Thoracic aorta endothelial cell (primary cell): ENCODE results near the gene PCDH1. TPM values are rescaled to one million over a fixed set of nuclear protein-coding genes. Genes with fewer than 3 reads are reported as not detected.

ENCODE experiments used
- total RNA-seq: library from RNA; depleted of rRNA; stranded (reverse); fragments of >200 nt; gene quantifications from 2 replicates; pipeline ENCODE4 v1.2.3, GENCODE V29; 2012

Gene PCDH1
- total RNA-seq = 163 and 194 TPM in 2 replicates

GRCh38 chr5:141878186-141878710, at the start of gene PCDH1:
Gene PCDH1, minus strand, starts transcription at chr5:141878410. Its CDS starts 148 bp downstream, at chr5:141878262.

DNA sequence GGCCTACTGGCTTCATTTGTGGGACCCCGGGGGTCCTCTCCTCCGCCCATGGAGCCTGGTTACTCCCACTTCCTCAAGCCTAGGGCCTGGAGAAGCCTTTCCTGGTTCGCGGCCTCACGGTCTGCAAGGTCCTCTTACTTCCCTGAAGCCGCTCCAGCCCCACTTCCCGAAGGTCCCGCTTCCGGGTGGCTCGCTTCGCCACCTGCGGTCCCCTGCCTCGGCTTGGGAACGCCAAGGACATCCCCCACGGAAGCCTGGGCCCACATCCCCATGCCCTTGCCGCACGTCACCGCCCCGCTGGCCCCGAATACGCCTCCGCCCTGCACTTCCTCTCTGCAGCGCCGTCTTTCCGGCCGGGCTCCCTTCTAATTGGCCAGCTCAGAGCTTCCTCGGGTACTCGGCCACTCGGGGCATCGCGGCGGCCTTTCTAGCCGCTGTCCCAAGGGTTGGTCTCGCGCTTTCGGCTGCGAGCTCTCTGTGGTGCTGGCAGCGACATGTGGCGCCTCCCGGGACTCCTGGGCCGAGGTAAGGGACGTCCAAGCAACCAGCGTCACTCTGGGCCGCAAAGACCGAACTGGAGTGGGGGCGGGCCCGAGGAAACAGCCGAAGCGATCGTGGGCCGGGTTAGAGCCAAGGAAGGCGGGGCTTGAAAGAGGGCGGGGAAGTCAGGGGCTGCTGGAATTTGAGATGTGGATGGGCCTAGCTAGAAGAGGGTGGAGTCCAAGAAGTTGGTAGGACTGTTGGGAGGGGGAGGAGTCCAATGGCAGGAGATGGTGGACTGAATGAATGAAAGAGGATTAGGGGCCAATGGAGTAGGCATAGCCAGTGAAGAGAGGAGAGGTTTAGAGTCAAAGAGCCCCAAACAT, 45.5 kb upstream of the PCDH1 start, which contains the start of gene DELE1:
TSS of gene DELE1 (plus strand) at position 424 of the 866 bp plus-strand sequence. CDS start at position 495, 71 bp downstream.

Other genes starting within 250 kb of the PCDH1 start
- 43.4 and 44.0 TPM in 2 replicates for gene HDAC3, start 241.6 kb downstream of the PCDH1 start, total RNA-seq
- gene RELL2, start 241.4 kb downstream of the PCDH1 start, total RNA-seq = 3.1 and 3.7 TPM in 2 replicates
- gene FCHSD1, start 227.0 kb downstream of the PCDH1 start, total RNA-seq = 25.8 and 26.2 TPM in 2 replicates
- 55.6 and 71.6 TPM in 2 replicates for gene ARAP3, start 196.2 kb downstream of the PCDH1 start, total RNA-seq
- gene DELE1, start 45.5 kb upstream of the PCDH1 start, total RNA-seq = 60.6 and 63.8 TPM in 2 replicates
- 35.1 and 38.1 TPM in 2 replicates for gene PCDH12, start 79.8 kb upstream of the PCDH1 start, total RNA-seq
- gene RNF14, start 90.7 kb upstream of the PCDH1 start, total RNA-seq = 80.3 and 80.4 TPM in 2 replicates
- gene GNPDA1, start 134.6 kb upstream of the PCDH1 start, total RNA-seq = 57.6 and 60.5 TPM in 2 replicates
- gene NDFIP1, start 230.4 kb upstream of the PCDH1 start, total RNA-seq = 79.5 and 90.6 TPM in 2 replicates